HG03060 (cell line): ENCODE measurements around the gene DAPK2.

Experiments
- ATAC-seq: cut with Tn5 transposase; IDR thresholded peaks from one replicate; pipeline ENCODE4 v1.9.1; 2021; ENCODE audit warnings: low read depth, moderate number of reproducible peaks; ENCODE audit not compliant: unreplicated experiment

Gene DAPK2

GRCh38 chr15:64026591-64026990, 19.7 kb downstream of the DAPK2 start:
- ATAC-seq, result no peak

- ATAC-seq, result no peak
These were observed 21.9 kb downstream of the DAPK2 start for GRCh38 chr15:64024172-64025050.

- ATAC-seq, result no peak
These were observed 23.1 kb downstream of the DAPK2 start for GRCh38 chr15:64023220-64023619.

DNA sequence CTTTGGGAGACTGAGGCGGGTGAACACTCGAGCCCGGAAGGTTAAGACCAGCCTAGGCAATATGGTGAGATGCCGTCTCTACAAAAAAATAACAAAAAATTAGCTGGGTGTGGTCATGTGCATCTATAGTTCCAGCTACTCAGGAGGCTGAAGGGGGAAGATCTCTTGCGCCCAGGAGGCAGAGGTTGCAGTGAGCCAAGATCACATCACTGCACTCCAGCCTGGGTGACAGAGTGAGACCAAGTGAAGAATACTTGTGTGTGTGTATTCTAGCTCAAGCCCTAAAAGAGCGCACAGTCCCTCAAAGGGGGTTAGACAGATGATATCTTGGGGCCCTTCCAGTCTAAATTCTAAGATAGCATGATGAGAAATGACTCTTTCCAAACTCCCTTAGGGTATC, 23.7 kb downstream of the DAPK2 start:
- ATAC-seq, result no peak

GRCh38 chr15:64019764-64020163, 26.5 kb downstream of the DAPK2 start:
- no peak for ATAC-seq

DNA sequence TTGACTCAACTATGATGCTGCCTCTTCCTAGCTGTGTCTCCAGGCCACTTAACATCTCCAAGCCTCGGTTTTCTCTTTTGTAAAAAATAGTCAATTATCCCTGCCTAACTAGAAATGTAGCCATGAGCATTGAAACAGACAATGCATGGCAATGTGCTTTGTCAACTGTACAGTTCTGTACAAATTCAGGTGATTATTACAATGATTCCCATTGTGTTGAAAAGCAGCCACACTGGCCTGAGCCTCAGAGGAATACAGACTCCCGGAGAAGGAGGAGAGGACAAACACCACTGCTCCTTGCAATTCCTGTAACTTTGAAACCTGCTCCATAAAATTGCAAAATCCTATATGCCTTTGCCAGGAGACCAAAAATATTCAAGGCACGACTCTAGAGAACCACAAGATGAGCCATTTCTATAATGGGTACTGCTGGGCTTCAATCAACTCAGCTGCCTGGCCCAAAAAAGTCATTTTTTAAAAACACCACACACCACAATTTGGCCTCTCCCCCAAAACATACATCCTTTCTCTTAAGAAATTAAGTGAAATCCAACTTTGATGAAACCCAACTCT, 28.6 kb downstream of the DAPK2 start:
- no peak for ATAC-seq

DNA sequence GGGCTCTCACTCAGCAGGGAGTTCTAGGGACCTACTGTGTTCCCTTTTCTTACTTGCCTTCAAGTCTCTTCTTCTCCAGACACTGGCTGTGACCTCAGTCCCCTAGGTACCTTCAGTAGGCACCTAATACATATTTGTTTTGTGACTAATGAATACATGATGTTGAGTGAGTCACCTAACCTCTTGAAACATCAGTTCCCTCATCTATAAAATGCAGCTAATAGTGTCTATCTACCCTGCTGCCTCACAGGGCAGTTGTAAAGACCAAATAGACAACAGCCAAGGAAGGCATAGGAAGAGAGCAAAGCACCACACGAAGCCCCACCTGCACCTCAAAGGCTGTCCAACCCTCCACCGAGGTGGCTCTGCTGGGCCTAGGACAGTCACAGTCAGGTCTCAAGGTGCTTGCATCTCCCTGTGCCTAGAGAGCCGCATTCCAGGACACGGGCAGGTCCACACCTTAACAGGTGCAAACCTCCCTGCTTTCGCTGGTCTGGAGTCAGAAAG, 29.1 kb downstream of the DAPK2 start:
- ATAC-seq, result no peak

GRCh38 chr15:64016257-64016656, 30.0 kb downstream of the DAPK2 start:
- no peak for ATAC-seq

GRCh38 chr15:64014995-64015394, 31.3 kb downstream of the DAPK2 start:
- no peak for ATAC-seq

GRCh38 chr15:64013179-64014062, 32.9 kb downstream of the DAPK2 start:
- ATAC-seq, result no peak

- ATAC-seq, result no peak
These were observed 34.5 kb downstream of the DAPK2 start for GRCh38 chr15:64011736-64012135.

- ATAC-seq, result peak; percentile 61
These were observed 35.6 kb downstream of the DAPK2 start for GRCh38 chr15:64010719-64011118.

- no peak for ATAC-seq
These were observed 36.5 kb downstream of the DAPK2 start for GRCh38 chr15:64009798-64010261.

DNA sequence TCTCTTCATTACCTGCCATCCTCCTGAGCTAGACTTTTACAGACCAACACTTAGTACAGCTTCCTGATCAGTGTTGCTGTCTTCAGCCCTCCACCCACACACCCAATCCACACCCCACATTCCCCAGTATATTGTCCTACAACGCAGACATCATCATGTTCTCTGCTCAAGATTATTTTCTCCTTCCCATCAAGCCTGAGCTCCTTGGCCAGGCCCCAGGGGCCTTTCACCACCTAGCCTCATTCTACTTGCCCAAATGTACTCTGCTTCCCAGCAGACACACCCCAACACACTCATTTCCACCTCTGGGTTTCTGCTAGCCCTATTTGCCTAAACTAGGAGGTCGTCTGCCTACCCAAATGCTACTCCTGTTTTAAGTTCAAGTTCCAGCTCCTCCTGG, 37.0 kb downstream of the DAPK2 start:
- no peak for ATAC-seq

DNA sequence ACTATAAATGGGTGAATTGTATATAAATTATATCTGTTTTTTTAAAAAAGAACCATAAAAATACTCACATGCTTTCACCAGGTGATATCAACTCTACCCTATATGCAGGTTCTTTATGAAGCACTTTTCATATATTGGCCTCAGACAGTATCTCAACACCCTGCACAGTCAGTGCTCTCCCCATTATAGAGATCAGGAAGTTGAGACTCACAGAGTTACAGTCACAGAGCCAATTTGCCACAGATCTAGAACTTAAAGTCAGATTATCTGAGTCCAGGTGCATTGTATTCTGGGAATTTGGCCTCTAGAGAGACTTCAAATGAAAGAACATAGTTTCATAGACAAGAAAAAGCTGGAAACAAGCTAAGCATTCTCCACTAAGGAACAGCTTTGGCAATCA, 38.1 kb downstream of the DAPK2 start:
- no peak for ATAC-seq

- ATAC-seq, result no peak
These were observed 39.6 kb downstream of the DAPK2 start for GRCh38 chr15:64006642-64007041.

GRCh38 chr15:64004587-64004986, 41.7 kb downstream of the DAPK2 start:
- no peak for ATAC-seq

GRCh38 chr15:64004056-64004455, 42.2 kb downstream of the DAPK2 start:
- no peak for ATAC-seq

DNA sequence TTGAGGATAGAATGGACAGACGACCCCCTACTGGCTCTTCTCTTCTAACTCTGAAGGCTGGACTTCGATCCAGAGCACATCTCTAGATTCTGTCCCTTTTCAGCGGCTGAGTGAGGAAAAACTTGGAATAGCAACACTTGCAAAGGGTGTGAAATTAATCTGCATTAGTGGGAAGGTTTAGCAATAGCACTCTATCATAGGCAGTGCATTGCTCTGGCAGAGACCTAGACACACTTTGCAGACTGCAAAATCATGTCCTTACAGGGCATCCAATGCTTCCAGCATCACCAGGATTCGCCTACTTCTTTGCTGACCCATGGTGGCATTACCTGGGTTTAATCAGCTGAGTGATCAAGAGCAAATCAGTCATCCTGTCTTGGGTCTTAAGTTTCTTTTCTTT, 43.1 kb downstream of the DAPK2 start:
- no peak for ATAC-seq

DNA sequence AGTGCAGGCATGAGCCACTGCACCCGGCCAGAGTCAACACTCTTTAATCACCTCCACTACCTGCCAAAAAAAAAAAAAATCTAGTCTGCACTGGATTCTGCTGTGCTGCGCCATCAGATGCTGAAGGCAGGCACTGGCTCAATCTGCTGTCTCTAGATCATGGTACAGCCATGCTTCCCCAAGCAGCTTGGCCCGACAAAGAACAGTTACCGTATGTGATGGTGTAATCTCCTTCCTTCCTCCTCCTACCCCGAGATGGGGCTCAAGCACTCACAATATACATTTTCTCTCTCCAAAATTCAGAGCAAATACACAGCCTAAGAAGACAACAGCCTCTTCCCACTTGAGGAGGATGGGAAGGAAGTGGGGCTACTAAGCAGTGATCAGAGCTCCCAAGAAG, 45.1 kb downstream of the DAPK2 start:
- ATAC-seq, result no peak
